ENCODE measurements around the gene MCAT. TPM values are rescaled to one million over a fixed set of nuclear protein-coding genes. Genes with fewer than 3 reads are reported as not detected.

Gene MCAT
- total RNA-seq, 2 experiments from 2014 or later, result 10.9 to 11.6 TPM

DNA sequence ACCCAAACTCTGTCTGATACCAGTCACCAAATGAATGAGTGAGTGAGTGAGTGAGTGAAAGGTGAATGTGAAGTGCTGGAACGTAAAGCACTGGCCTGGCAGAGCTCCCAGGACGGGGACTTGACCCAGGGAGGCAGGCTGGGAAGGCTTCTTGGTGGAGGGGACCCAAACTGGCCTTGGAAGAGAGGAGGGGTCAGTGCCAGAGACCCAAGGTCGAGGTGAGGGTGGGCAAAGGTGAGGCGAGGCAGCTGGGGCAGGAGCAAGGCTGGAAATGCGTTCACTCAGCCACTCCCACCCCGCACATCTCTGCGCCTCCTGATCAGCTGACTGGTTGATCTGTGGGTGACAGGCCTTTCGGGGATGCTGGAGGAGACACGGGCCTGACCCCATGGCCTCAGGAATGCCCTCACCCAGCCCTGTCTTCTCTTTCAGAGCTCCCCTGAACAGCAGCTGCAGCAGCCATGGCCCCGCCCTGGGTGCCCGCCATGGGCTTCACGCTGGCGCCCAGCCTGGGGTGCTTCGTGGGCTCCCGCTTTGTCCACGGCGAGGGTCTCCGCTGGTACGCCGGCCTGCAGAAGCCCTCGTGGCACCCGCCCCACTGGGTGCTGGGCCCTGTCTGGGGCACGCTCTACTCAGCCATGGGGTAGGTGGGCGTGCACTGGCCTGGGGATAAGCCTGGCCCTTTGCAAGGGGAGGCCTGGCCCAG is 15.7 kb upstream of the MCAT start:
- Mint-ChIP-seq H3K9me3 (ENCODE audit: insufficient read depth) (no peaks in the 10 kb centered on the region), H3K4me3 (no peak overlapping the region), H3K36me3 (ENCODE audit: low read depth) (no peaks in the 10 kb centered on the region), H3K4me1 (ENCODE audit: low read depth) (no peaks in the 10 kb centered on the region), H3K27me3 (ENCODE audit: low read depth) (no peaks in the 10 kb centered on the region), H3K27ac (no peak overlapping the region)
- no peak for DNase-seq
- no peak for ATAC-seq
- ChIA-PET POLR2A (no interaction called here), CTCF (interaction anchor here (1.1 kb wide), 1 partner anchor 125 kb away, joined by 3 read pairs; no protein-coding TSS in a partner anchor)

DNA sequence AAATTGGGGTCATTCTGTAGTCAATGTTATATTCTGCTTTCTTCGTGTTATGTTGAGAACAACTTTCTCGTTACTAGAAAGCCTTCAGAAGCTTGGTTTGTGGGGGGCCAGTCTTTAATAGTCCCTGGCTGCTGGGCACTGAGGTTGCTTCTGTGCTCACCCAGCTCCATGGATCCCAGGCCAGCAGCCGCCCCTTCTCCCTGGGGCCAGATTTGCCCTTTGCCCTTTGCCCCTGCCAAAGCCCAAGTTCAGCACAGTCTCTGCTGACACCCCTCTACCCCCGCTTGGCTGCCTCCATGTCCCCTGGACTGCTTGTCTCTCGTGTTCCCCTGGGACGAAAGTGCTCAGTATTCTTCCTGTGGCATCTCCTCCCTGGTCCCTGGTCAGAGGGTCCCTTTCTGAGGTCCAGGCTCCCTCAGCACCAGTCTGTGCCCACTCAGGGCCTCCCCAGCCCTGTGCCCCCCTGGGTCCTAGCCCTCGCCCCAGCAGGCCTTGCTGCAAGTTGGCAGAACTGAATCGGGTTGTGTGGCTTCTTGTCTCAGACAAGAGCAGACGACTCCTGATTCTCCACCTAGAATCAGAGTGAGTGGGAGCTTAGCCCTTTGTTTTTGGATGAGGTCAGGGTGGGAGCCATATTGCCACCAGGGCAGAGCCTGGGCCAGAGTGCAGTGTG is 14.8 kb upstream of the MCAT start:
- DNase-seq, result no peak
- POLR2A ChIA-PET, result interaction anchor here (0.6 kb wide), 1 partner anchor 504 kb away, joined by 3 read pairs; no protein-coding TSS in a partner anchor
- no peak overlapping the region for H3K27ac Mint-ChIP-seq
- H3K36me3 Mint-ChIP-seq (ENCODE audit: low read depth), result no peaks in the 10 kb centered on the region
- CTCF ChIA-PET, result interaction anchor here (0.6 kb wide), 1 partner anchor 12 kb away, joined by 3 read pairs; no protein-coding TSS in a partner anchor
- H3K27me3 Mint-ChIP-seq (ENCODE audit: low read depth), result no peaks in the 10 kb centered on the region
- H3K4me1 Mint-ChIP-seq (ENCODE audit: low read depth), result peaks cover under 1% of the 10 kb centered on the region
- no peak overlapping the region for H3K4me3 Mint-ChIP-seq
- no peaks in the 10 kb centered on the region for H3K9me3 Mint-ChIP-seq (ENCODE audit: insufficient read depth)
- ATAC-seq, result no peak

DNA sequence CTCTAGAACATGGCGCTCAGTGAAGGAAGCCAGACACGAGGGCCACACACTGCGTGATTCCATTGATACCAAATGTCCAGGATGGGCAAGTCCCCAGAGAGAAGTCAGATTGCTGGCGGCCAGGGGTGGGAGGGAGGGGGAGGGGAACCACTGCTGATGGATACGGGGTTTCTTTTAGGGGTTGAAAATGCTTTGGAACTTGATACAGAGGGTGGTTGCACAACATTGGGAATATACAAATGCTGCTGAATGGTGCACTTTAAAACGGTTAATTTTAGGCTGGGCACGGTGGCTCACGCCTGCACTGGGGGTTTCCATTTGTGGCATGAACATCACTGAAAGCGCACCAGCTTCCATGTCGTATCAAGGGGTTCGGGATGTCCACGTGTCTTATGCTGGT is 13.2 kb upstream of the MCAT start:
- Mint-ChIP-seq H3K4me3 (no peak overlapping the region), H3K27ac (no peak overlapping the region), H3K4me1 (ENCODE audit: low read depth) (peaks cover 10% of the 10 kb centered on the region), H3K27me3 (ENCODE audit: low read depth) (no peaks in the 10 kb centered on the region), H3K36me3 (ENCODE audit: low read depth) (no peaks in the 10 kb centered on the region), H3K9me3 (ENCODE audit: insufficient read depth) (no peaks in the 10 kb centered on the region)
- ChIA-PET POLR2A (no interaction called here), CTCF (no interaction called here)
- ATAC-seq (no peak), DNase-seq (no peak)

GRCh38 chr22:43155789-43156188 is 12.6 kb upstream of the MCAT start:
- POLR2A ChIA-PET, result no interaction called here
- CTCF ChIA-PET, result no interaction called here
- Mint-ChIP-seq H3K27ac (no peak overlapping the region), H3K9me3 (ENCODE audit: insufficient read depth) (no peaks in the 10 kb centered on the region), H3K36me3 (ENCODE audit: low read depth) (no peaks in the 10 kb centered on the region), H3K27me3 (ENCODE audit: low read depth) (no peaks in the 10 kb centered on the region), H3K4me1 (ENCODE audit: low read depth) (peaks cover 14% of the 10 kb centered on the region), H3K4me3 (no peak overlapping the region)
- ATAC-seq (no peak), DNase-seq (no peak)

DNA sequence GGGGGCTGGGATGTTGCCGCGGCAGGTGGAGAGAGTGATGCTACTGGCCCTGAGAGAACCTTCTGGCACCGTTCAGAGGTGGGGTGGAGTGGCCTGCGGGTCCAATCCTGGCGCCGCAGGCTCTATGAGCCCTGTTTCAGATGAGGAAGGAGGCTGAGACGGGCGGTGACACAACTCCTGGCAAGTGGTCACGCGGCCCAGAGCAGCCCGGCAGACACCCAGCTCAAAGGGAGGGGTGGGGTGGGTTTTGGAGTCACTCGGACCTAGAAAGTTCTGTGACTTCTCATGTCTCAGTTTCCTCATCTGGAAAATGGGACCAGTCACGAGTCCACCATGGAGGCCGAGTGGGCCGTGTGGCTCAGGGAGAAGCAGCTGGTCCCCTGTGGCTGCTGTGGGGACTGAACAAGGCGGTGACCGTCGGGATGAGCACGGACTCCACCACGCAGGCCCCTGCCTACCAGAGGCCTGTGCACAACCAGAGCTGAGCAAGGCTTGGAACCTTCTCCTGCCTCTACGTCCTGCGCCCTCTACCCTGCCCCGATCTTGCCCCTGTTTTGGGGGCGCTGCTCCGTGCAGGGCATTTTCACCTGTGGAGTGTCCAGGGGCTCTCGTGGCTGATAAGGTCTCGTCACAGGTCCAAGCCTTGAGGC is 11.8 kb upstream of the MCAT start:
- no peak overlapping the region for H3K27ac Mint-ChIP-seq
- H3K4me3 Mint-ChIP-seq, result no peak overlapping the region
- CTCF ChIA-PET, result no interaction called here
- ATAC-seq (no peak), DNase-seq (no peak)
- no peaks in the 10 kb centered on the region for H3K9me3 Mint-ChIP-seq (ENCODE audit: insufficient read depth)
- H3K4me1 Mint-ChIP-seq (ENCODE audit: low read depth), result peaks cover 19% of the 10 kb centered on the region
- H3K36me3 Mint-ChIP-seq (ENCODE audit: low read depth), result no peaks in the 10 kb centered on the region
- POLR2A ChIA-PET, result no interaction called here
- H3K27me3 Mint-ChIP-seq (ENCODE audit: low read depth), result no peaks in the 10 kb centered on the region

DNA sequence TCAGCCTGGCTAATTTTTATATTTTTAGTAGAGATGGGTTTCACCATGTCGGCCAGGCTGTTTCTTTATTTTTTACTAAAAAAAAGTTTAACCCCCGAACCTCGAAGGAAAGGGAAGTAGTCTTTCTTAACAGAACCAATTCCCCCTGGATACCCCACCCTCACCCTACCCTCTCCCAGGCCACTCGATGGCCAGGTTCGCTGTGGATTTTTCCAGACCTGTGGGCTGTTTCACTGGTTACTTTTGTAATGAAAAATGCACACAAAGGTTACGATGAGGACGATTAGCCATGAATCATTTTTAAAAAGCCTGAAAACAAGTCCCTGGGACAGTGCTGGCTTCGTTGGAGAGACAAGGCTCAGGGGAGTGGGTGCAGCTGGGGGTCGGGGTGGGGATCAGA is 10.7 kb upstream of the MCAT start:
- no peak for ATAC-seq
- peaks cover 21% of the 10 kb centered on the region for H3K4me1 Mint-ChIP-seq (ENCODE audit: low read depth)
- no peak for DNase-seq
- no peak overlapping the region for H3K27ac Mint-ChIP-seq
- no peaks in the 10 kb centered on the region for H3K36me3 Mint-ChIP-seq (ENCODE audit: low read depth)
- H3K9me3 Mint-ChIP-seq (ENCODE audit: insufficient read depth), result no peaks in the 10 kb centered on the region
- H3K27me3 Mint-ChIP-seq (ENCODE audit: low read depth), result no peaks in the 10 kb centered on the region
- H3K4me3 Mint-ChIP-seq, result no peak overlapping the region
- POLR2A ChIA-PET, result interaction anchor here (0.6 kb wide), 1 partner anchor 1663 kb away, joined by 4 read pairs; no protein-coding TSS in a partner anchor
- CTCF ChIA-PET, result no interaction called here

GRCh38 chr22:43152357-43153071 is 9.3 kb upstream of the MCAT start:
- ChIA-PET CTCF (interaction anchor here (1.2 kb wide), 1 partner anchor 21 kb away, joined by 3 read pairs; no protein-coding TSS in a partner anchor), POLR2A (interaction anchor here (0.5 kb wide), 1 partner anchor 76 kb away, joined by 3 read pairs; no protein-coding TSS in a partner anchor)
- Mint-ChIP-seq H3K27me3 (ENCODE audit: low read depth) (no peaks in the 10 kb centered on the region), H3K4me1 (ENCODE audit: low read depth) (peaks cover 32% of the 10 kb centered on the region), H3K9me3 (ENCODE audit: insufficient read depth) (no peaks in the 10 kb centered on the region), H3K36me3 (ENCODE audit: low read depth) (no peaks in the 10 kb centered on the region), H3K4me3 (peak overlapping the region; percentile 87), H3K27ac (peak overlapping the region; percentile 81)
- peak; percentile 65 for DNase-seq
- peak; percentile 85 for ATAC-seq

GRCh38 chr22:43152003-43152356 is 8.8 kb upstream of the MCAT start:
- DNase-seq (no peak), ATAC-seq (peak; percentile 43)
- Mint-ChIP-seq H3K4me1 (ENCODE audit: low read depth) (peaks cover 36% of the 10 kb centered on the region), H3K27me3 (ENCODE audit: low read depth) (no peaks in the 10 kb centered on the region), H3K27ac (peak overlapping the region; percentile 77), H3K4me3 (peak overlapping the region; percentile 87), H3K36me3 (ENCODE audit: low read depth) (no peaks in the 10 kb centered on the region), H3K9me3 (ENCODE audit: insufficient read depth) (no peaks in the 10 kb centered on the region)
- POLR2A ChIA-PET, result no interaction called here
- CTCF ChIA-PET, result interaction anchor here (1.2 kb wide), 1 partner anchor 21 kb away, joined by 3 read pairs; no protein-coding TSS in a partner anchor

DNA sequence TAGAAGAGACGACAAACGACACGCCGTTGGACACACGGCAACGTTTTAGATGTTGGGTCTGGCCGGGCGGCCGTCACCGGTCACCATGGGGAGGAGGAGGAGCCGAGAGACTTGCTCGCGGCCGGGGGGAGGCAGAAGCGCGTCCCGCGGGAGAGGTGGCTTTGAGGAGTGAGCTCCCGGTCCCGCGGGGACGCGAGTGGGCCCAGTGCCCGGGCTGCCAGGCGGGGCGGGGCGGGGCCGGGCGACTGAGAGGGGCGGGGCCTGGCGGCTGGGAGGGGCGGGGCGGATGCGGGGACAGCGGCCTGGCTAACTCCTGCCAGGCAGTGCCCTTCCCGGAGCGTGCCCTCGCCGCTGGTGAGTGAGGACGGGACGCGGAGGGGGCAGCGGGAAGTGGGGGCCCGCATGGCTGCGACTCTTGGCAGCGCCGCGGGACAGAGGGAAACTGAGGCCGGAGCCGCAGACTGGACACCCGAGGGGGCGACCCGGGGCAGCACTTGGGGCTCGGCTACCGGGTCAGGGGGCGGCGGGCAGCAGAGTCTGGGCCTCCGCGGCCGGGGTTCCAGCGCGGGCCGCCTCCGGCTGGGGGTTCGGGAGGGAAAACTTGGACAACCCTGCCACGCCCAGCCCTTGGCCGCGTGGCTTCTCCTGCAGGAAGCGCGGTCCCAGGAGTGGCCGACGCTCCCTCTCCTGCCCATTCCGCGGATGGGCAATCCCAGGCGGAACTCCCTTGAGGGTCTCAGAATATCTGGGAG is 8.2 kb upstream of the MCAT start, which contains the start of gene TSPO:
TSPO (plus strand) TSS at position 309 of the 752 bp plus-strand sequence. CDS start 7,680 bp downstream, outside the sequence.
- peak; percentile 59 for DNase-seq
- Mint-ChIP-seq H3K27me3 (ENCODE audit: low read depth) (no peaks in the 10 kb centered on the region), H3K4me1 (ENCODE audit: low read depth) (peaks cover 36% of the 10 kb centered on the region), H3K4me3 (peak within 1 kb of the TSS; percentile 87), H3K9me3 (ENCODE audit: insufficient read depth) (no peaks in the 10 kb centered on the region), H3K36me3 (ENCODE audit: low read depth) (no peaks in the 10 kb centered on the region), H3K27ac (peak within 1 kb of the TSS; percentile 92)
- ChIA-PET POLR2A (interaction anchor here (0.7 to 1.3 kb wide), 3 partner anchors 9 to 36 kb away, joined by 3 read pairs; partner anchors contain the start of gene TTLL12), CTCF (interaction anchor here (1.2 kb wide), 1 partner anchor 20 kb away, joined by 3 read pairs; no protein-coding TSS in a partner anchor)
- ATAC-seq, result peak; percentile 70

GRCh38 chr22:43150731-43151206 is 7.6 kb upstream of the MCAT start:
- DNase-seq, result no peak
- Mint-ChIP-seq H3K9me3 (ENCODE audit: insufficient read depth) (no peaks in the 10 kb centered on the region), H3K36me3 (ENCODE audit: low read depth) (no peaks in the 10 kb centered on the region), H3K4me1 (ENCODE audit: low read depth) (peaks cover 36% of the 10 kb centered on the region), H3K27me3 (ENCODE audit: low read depth) (no peaks in the 10 kb centered on the region), H3K27ac (peak overlapping the region; percentile 92), H3K4me3 (peak overlapping the region; percentile 87)
- no peak for ATAC-seq
- ChIA-PET CTCF (no interaction called here), POLR2A (interaction anchor here (1.2 to 1.3 kb wide), 2 partner anchors 8 to 37 kb away, joined by 3 read pairs; no protein-coding TSS in a partner anchor)

- Mint-ChIP-seq H3K27ac (peak overlapping the region; percentile 52), H3K9me3 (ENCODE audit: insufficient read depth) (no peaks in the 10 kb centered on the region)
- no peak for ATAC-seq
These were observed 5.4 kb upstream of the MCAT start for GRCh38 chr22:43148581-43148980.

More at GRCh38 chr22:43148581-43148980, 5.4 kb upstream of the MCAT start:
- POLR2A ChIA-PET, result interaction anchor here (0.6 kb wide), 1 partner anchor 493 kb away, joined by 4 read pairs; no protein-coding TSS in a partner anchor
- H3K4me3 Mint-ChIP-seq, result no peak overlapping the region
- DNase-seq, result peak; percentile 27
- H3K27me3 Mint-ChIP-seq (ENCODE audit: low read depth), result no peaks in the 10 kb centered on the region
- H3K36me3 Mint-ChIP-seq (ENCODE audit: low read depth), result no peaks in the 10 kb centered on the region
- CTCF ChIA-PET, result interaction anchor here (1.3 kb wide), 1 partner anchor 39 kb away, joined by 4 read pairs; no protein-coding TSS in a partner anchor
- H3K4me1 Mint-ChIP-seq (ENCODE audit: low read depth), result peaks cover 41% of the 10 kb centered on the region

Measured in activated CD8-positive, alpha-beta T cell treated with anti-CD3 and anti-CD28 coated beads, Interleukin-2, amount 10 ng/mL, durations not matched to agents 7 days and 5 days (primary cell).